HG03064 (cell line): ENCODE data around the gene GUCA2A.

Experiments used
- ATAC-seq: cut with Tn5 transposase; IDR thresholded peaks from one replicate; pipeline ENCODE4 v1.9.1; 2021; ENCODE audit warnings: low read depth; ENCODE audit not compliant: unreplicated experiment

The GUCA2A gene

DNA sequence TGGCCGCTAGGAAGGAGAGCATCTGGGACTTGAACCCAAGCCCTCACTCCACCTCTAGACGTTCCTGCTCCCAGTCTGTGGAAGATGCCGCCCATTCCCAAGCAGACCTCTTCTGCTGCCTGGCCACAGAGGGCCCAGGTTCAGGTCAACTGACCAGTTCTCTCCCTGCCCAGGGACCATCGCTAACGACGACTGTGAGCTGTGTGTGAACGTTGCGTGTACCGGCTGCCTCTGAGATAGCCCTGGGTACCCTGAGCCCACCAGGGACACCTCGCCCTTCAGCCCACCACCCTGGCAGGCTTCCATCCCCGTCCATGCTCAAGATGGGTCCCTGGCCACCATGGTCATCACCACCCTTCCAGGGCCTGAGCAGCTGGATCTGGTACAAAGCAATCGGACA is 9.2 kb downstream of the GUCA2A start:
- ATAC-seq, result no peak

- no peak for ATAC-seq
Observed at GRCh38 chr1:42154685-42155084, 9.9 kb downstream of the GUCA2A start.

DNA sequence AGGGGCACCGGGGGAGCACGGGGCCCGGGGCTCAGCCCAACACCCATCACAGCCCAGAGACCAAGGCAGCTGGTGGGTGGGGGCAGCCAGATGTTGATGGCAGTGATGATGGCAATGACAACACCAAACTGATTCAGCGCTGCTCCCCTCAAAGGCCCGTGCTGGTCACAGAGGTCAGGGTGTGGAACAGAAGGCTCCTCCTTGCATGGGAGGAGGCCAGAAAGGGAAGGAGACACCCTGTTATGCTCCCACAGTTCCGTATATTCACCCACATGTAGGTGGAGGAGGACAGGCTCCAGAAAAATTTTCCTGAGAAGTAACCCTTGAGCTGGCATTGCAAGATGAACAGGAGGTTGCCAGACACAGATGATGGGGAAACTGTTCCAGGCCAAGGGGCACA is 10.9 kb downstream of the GUCA2A start:
- no peak for ATAC-seq

GRCh38 chr1:42152907-42153600 is 11.5 kb downstream of the GUCA2A start, which contains the start of gene GUCA2B:
TSS of gene GUCA2B (plus strand) at chr1:42153410. CDS start at chr1:42153451, 41 bp downstream.
- ATAC-seq, result no peak

DNA sequence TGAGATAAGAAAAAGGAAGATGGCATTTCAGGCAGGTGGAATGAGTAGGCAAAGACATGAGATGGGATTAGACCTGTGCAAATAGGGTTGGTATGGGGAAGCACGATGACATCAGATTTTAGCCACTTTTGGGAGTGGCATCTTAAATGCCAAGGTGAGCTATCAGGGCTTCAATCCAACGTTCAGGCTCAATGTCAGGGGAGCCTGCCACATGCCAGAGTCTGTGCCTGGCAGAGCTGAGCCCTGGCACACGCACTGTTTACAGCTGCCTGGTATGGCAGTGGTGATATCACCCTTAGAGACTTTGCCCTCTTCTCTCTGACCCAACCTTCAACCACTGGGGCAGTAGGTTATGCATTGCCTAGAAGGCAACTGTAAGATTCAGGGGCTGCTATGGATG is 12.4 kb downstream of the GUCA2A start:
- ATAC-seq, result no peak

GRCh38 chr1:42150651-42151050 is 13.9 kb downstream of the GUCA2A start:
- ATAC-seq, result no peak

DNA sequence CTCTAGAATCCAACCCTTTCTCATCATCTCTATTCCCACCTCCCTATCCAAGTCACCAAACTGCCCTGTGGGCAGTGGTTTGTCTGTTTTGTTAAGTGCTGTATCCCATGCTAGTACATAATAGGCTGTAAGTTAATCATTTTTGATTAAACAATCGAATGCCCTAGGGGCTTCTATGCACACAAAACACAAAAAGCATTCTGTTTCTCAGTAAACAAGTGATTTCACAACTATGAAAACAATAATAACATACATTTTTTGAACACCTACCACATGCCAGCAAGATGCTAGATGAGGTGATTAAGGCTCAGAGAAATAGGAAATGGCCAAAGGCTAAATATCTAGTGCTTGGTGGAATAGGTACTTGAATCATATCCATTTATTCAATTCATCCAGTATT is 16.4 kb downstream of the GUCA2A start:
- no peak for ATAC-seq

GRCh38 chr1:42146626-42147320 is 17.8 kb downstream of the GUCA2A start:
- no peak for ATAC-seq

DNA sequence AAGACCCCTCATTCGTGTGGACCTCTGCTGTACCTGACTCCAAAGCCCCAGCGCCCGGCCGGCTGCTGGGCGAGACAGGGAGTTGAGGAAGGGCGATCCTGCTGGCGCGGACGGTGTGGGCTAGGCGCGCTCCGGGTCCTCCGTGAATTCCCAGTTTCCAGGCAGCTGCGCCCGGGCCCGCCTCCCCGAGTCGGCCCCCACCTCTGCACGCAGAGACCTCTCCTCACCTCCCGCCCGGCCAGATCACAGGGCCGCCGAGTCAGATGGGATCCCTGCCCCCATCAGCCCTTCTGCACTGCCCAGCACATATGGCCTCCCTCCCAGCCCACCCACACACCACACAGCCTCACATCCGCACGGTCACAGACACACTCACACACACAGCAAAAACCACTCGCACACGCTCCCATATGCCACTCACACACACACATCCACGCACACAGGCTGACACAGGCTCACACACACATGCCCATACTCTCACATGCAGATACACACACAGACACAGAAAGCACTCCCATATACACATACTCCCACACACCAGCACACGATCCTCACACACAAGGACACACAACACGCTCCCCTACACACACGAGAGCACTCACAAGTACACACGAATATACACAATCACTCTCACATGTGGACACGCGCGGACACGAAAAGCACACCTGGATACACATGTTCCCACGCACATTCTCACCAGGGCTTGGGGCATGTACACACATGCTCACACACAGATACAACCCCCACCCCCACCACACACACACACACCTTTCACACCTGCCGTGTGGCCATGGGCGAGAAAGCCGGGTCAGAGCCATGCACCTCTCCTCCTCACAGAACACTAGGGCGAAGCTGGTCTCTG is 18.6 kb downstream of the GUCA2A start:
- ATAC-seq, result no peak

DNA sequence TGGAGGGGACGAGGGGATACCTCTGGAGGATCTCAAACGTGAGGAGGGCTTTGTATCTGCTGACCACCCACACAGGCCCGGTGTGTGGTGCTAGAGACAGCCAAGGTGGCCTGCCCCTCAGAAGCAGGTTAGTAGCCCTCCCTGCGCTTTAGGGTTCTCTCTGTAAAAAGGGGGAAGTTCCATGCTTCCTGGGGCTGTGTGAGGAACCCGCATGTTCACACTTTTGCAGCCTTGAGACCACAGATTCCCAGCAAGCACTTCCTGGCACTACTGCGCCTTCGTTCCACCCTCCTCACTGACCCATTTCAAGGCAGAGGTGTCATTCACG is 19.2 kb downstream of the GUCA2A start:
- ATAC-seq, result no peak

- no peak for ATAC-seq
Observed at GRCh38 chr1:42144711-42145388, 19.7 kb downstream of the GUCA2A start.

DNA sequence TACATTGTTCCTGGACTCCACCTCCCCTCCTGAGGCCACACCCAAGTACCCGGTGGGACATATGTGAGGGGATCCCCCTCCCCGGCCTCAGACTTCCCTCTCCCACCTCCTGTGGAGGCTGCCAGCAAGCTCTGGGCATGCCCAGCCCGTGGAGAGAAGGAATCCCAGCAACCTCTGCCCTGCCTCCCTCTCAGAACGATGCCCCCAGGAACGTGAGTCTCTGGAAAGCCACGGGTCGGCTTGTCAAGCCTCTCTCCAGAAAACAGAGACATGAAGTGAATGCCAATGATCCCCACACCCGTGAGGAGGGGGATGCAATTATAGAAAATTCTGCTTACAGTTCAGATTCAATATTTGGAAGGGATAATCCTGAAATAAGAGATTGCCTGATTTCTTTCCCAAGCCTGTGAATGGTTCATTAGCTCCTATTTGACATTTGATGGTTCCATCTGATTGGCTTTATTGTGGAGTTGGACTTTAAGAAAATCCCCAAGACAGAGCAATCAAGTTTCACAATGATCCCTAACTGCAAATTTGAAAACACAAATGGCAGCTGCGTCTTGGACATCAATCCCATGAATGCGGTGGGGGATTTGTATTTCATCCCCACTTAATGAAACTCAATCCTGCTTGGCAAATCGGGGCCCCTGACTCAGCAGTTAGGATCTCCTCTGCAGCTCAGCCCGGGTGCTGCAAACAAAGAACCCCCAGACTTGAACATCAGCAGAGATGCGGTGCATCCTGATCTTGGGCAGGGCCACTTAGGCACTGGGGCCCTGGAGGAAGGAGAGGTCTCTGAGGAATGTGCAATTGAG is 20.4 kb downstream of the GUCA2A start:
- ATAC-seq, result no peak

DNA sequence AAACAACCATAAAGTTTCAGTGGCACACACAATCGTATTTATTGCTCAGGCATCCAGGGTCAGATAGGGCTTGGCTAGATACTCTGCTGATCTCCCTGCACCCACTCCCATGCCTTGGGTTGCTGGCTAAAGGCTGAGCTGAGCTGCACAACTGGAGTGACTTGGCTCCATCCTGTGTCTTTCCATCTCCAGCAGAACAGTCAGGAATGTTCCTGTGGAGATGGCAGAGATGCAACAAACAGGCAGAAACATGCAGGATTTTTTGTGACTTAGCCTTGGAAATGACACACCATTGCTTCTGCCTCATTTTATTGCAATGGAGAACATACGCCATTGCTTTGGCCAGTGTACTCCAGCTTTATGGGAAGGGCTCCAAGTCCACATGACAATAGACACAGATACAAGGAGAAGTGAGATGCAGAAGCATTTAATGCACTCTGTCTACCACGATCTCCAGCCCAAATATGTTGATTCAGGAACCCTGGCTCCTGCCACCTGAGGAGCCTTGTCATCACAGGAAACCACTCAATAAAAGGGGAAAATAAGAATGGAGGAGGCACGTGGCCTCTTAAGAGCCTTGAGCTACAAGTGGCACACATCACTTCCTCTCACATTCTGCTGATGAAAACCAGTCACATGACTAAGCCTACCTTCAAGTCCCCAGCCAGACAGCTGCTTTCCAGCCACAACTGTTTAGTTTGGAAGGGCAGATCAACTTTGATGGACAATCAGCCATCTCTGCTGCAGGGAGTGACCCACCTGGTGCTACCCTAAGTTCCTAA is 21.5 kb downstream of the GUCA2A start:
- no peak for ATAC-seq

DNA sequence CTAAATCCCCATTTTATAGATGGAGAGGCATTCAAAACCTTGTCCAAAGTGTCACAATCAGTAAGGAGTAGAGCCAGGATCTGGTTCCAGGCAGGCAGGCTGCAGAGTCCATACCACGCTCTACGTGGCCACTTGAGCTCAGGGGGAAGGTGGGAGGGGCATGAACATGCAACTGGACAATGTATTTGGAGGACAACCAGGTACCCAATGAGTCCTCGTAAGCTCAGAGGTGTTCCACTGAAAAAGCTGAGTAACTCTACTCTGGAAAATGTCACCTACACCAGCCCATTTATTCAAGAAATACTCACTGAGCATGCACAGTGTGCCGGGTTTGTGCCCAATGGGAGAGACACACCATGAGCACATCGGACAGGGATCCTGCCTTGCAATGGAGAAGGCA is 22.6 kb downstream of the GUCA2A start:
- no peak for ATAC-seq

DNA sequence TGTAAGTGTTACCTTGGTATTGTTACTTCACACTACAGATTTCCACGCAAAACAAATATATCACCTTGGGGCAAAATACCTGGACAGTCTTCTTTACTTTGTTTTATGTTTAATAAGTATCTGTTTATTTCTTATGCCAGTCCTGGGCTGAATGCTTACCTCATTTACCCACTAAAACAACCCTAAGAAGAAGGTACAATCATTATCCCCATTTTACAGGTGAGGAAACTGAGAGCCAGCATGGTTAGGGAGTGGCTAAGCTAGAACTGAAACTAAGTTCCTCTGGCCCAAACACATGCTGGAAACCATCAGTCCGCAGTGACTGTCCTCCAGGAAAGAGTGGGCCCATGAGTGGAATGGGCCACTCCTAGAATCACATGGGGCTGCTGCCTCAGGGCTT is 24.4 kb downstream of the GUCA2A start:
- ATAC-seq, result no peak

DNA sequence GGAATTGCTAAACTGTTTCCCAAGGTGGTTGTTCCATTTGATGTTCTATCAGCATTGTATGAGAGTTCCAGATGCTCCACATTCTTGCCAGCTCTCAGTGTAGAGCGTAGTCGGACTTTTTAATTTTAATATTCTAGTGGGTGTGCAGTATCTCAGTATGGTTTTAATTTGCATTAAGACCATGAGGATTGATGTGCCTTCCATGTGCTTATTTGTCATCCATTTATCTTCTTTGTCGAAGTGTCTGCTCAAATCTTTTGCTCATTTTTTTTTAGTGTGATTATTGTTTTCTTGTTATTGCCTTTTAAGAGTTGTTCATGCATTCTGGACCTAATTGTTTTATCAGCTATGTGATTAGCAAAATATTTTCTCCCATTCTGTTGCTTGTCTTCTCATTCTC is 25.1 kb downstream of the GUCA2A start:
- no peak for ATAC-seq

DNA sequence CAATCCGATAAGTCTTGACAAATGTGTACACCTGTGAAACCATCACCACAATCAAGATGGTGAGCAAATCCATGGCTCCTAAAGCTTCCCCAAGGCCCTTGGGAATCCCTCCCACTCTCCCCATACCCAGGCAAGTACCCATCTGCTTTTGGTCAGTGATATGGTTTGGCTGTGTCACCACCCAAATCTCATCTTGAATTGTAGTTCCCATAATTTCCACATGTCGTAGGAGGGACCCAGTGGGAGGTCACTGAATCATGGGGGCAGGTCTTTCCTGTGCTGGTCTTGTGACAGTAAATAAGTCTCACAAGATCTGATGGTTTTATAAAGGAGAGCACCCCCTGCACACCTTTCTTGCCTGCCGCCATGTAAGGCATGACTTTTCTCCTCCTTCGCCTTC is 26.0 kb downstream of the GUCA2A start:
- no peak for ATAC-seq

DNA sequence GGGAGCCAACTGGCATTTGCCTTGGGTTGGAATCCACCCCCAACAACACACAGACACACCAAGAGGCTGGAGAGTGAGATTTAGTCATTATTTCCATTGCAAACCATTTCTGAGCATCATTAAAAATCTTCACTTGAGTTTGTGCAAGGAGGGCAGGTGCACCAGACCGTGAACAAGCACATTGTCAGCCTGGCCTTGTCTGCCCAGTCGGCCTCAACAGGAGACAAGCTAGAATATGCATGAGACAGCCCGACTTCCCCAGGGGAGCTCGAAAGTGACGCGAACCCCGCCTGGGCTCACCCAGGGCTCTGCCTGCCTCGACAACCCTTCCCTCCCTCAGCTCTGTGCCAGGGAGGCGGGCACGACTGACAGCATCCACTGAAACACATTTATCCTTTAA is 26.8 kb downstream of the GUCA2A start:
- ATAC-seq, result no peak

GRCh38 chr1:42136466-42136865 is 28.1 kb downstream of the GUCA2A start:
- no peak for ATAC-seq
